NCI-H1092 treated with DMSO at 0.1 percent for 48 hours (cell line): Measurements from ENCODE around the gene UBL5.
A peak's percentile ranks its signal among the peaks of the same experiment; 100 is the strongest.
"Not testable (repeated sequence)": the region's sequence is repeated elsewhere in the genome, so short reads cannot be mapped to it uniquely, and the experiment has no call there.

Experiments used
- DNase-seq: peaks from one replicate; lab custom pipeline; 2025; lab: John Stamatoyannopoulos, UW

The UBL5 gene

DNA sequence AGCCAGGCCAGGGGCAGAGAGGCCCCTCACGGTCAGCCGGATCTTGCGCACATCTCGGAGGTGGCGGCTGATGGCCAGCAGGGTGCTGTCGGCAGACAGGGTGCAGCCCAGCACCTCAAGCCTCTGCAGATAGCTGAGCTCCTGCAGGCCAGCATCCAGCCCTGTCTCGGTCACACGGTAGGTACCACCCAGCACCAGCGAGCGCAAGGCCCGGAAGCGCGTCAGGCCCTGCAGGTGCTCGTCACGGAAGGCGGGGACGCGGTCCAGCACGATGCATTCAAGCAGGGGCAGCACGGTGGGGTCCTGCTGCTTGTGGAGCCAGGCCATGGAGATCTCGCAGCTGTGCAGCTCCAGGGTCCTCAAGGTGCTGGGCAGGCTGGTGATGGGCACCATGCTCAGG, 16.6 kb upstream of the UBL5 start:
- no peak for DNase-seq

DNA sequence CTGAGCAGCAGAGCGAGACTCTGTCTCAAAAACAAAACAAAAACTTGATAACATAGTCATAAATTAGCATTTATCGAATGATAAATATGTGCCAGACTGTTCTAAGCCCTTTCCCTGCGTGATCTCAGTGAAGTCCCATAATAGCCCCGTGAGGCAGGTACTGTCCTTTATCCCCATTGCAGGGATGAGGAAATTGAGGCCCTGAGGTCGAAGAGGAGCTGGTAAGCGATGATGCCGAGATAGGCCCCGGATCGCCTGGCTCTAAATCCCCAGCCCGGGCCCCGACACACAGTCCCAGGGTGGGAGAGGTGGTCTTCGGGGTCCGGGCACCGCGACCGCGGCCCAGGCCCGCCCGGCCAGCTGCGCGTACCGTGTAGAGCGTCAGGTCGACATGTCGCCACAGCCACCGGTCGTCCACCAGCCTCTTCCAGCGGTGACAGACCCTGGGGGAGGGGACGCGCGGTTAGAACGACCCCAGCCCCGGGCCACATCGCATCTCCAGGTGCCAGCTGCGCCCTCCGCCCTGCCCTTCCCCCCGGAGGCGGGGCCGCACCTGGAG, 9.5 kb upstream of the UBL5 start:
- DNase-seq = no peak

DNA sequence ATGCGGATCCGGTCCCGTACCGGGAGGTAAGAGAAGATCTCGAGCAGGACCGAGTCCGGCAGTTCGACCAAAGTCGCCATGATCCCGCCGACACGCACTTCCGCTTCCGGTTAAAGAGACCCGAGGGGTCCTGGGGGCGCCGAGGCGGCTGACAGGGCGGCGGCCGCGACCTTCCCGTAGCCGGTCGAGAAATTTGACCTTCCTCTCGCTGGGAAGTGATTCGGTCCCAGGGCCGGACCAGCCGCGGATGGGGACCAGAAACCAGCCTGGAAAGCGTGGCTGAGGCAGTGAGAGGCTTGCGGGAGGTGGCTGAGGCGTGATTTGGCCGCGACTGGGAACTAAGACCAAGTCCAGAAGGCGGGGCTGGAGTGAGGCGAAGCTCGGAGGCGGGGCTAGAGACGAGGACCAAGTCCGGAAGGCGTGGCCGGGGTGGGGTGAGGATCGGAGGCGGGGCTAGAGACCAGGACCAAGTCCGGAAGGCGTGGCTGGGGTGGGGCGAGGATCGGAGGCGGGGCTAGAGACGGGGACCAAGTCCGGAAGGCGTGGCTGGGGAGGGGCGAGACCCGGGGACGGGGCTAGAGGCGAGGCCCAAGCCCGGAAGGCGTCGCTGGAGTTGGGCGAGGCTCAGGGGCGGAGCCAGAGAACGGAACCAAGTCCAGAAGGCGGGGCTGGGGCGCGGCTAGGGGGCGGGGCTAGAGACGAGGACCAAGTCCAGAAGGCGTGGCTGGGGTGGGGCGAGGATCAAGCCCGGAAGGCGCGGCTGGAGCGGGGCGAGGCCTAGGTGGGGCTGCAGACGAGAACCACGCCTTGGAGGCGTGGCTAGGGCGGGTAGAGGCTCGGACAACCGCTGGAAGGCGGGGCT, 8.8 kb upstream of the UBL5 start, which contains the start of gene FBXL12:
Gene FBXL12 (minus strand): TSS at position 346 of the 862 bp plus-strand sequence. CDS start 266 bp downstream, at position 80.
- peak; percentile 98 for DNase-seq

DNA sequence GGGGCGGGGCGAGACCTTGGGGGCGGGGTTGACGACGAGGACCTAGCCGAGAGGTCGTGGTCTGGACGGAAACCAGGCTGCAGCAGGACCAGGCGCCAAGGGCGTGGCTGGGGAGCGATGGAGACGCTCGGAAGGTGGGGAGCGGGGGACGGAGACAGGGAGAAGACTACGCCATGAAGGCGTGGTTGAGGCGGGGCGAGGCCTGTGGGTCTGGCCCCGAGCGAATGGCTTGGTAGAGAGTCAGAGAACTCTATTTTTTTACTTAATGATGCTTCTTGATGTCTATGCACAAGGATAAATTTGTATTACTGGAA, 8.2 kb upstream of the UBL5 start:
- DNase-seq = no peak

DNA sequence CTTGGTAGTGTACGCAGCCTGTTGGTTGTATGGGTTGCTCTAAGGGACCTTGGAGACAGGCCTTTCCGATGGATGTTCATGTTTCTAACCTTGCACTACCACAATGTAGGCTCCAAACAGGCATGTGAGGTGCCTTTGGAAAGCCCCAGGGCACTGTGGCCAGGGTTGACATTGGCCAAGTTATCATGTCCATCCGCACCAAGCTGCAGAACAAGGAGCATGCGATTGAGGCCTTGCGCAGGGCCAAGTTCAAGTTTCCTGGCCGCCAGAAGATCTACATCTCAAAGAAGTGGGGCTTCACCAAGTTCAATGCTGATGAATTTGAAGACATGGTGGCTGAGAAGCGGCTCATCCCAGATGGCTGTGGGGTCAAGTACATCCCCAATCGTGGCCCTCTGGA, 7.7 kb upstream of the UBL5 start:
- DNase-seq = not testable (repeated sequence)

DNA sequence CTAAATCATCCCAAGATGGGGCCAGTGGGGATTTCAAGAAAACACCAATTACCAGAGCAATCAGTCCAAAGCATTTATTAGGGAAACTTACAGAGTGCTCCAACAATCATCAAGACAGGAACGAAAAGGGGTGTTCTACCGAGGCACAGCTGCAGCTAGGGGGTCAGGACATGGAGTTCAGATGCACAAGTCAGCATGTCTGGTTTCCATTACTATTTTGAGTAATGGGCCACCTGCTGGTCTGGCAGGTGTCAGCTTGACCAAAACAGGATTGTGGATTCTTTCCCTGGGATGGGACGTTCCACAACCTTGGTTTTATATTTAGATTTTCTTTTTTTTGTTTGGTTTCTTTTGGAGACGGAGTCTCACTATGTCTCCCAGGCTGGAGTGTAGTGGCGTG, 3.9 kb upstream of the UBL5 start:
- no peak for DNase-seq

DNA sequence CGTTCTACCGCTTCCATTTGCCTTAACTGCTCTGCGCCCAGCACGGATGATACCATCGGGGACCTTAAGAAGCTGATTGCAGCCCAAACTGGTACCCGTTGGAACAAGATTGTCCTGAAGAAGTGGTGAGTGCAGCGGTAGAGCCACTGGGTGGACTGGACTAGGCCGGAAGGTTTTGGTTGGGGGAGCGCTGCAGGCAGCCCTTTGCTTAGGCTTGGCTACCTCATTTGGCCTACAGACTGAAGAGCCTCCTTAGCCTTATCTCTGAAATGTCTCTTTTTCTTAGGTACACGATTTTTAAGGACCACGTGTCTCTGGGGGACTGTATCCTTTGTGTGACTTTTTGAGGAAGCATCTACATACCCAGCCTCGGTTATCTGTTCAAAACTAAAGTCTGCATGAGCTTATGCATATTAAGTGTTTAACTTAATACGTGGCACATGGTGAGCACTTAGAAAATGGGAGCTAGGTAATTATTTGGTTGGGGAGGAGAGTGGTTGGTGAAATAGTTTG, 889 bp downstream of the UBL5 start:
- no peak for DNase-seq

DNA sequence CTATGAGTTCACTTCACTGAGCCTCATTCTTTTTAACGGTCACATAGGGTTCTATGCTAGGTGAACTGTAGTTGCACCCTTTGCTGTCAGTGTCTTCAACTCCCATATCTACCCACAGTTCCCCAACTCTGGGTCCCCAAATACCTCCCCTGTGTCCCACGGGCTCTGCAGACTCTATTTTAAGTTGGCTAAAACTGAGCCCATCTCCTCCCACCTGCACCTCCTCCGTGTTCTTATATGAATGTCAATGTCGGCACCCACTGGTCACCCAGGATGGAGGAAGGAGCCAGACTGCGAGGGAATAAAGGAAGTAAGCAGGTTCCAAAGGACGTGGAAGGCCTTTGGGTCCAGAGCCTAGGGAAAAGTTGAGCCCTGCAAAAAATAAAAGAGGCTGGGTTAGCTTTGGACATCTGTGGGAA, 6.6 kb downstream of the UBL5 start:
- DNase-seq = no peak

DNA sequence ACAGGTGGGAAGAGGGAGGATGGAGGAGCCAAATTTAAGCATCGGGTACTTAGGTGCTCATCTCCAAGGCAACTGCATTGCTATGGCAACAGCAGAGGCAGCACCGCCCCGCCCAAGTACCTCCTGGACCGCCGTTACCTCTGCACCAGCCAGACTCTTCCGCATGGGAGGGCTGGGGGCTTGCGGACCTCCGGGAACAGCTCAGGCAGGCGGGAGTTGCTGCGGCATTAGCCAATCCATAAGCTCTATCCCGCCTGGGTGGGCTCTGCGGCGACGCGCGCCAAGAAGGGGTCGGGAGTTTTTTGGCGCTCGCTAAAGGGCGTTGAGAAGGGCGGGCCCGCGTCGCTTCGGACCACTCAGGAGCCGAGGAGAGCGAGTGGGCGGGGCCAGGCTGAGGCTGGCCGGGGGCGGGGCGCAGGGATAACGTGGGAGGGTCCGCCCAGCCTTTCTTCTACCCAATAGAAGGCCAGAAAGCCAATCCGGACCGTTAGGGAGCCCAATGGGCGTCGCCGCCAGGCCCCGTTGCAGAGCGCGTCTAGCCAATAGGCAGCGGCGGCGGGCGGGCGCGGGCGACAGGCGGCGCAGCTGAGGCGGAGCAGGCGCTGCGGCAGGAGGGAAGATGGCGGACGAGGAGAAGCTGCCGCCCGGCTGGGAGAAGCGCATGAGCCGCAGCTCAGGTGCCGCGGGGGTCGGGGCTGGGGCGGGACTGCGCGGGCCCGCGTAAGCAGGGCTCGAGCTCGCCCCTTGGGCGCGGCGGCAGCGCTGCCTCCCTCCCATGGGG, 7.2 kb downstream of the UBL5 start, which contains the start of gene PIN1:
Gene PIN1 (plus strand): TSS at position 593 of the 781 bp plus-strand sequence. CDS start 27 bp downstream, at position 620.
- DNase-seq = peak; percentile 99

DNA sequence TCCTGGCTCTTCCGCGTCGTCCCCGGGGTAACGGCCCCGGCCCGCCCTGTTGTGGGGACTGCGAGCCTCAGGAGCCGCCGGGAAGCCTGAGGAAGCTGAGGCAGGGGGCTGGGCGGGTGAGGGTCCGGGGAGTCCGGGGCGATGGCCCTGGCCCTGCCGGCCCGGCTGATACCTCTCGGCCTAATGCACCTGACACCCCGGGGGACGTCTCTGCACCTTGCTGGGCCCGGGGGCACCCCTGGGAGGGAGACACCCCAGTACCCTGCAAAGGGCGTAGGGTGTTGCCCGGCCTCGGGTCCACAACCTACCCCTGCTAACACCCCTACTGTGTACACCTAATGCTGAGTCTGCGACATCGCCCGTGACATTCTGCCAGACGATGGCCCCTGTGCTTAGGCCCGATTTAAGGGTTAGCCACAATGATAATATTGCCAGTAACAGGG, 7.8 kb downstream of the UBL5 start:
- no peak for DNase-seq

DNA sequence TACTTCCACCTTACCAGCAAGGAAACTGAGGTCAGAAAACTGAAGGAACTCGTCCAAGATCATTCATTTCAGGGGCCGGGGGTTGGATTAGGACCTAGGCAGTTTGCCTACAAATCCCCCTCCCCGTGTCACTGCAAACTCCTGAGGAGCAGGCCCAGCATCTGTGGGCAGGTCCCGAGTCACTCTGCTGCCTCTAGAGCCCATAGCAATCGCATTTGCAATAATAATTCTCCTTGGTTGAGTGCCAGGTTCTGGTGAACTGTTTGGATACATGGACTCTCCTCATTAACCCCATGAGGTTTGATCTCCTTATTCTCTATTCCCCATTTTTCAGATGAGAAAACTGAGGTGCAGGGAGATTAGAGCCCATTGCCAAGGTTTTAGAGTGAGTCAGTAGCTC, 8.3 kb downstream of the UBL5 start:
- no peak for DNase-seq

DNA sequence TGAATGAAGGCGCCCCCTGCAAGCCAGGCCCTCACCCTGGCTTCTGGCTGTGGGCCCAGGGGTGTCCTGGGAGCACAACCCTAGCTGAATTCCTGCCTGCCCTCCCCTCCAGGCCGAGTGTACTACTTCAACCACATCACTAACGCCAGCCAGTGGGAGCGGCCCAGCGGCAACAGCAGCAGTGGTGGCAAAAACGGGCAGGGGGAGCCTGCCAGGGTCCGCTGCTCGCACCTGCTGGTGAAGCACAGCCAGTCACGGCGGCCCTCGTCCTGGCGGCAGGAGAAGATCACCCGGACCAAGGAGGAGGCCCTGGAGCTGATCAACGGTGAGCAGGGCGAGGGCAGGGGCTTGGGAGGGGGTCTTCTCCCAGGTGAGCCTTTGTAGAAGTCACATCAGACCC, 10.6 kb downstream of the UBL5 start:
- DNase-seq = no peak

DNA sequence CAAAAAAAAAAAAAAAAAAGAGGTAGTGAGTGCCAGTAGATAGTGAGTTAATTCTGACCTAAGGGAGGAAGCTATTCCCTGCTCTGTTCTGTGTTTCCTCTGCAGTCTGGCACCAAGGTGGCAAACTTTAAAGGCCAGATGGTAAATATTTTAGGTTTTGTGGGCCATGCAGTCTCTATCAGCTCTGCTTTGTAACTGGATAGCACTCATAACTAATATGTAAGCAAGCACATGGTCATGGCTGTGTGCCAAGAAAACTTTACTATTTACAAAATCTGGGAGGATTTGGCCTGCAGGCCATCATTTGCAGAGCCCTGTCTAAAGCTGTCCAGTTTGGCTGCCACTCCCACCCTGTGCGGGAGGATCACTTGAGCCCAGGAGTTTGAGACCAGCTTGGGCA, 11.7 kb downstream of the UBL5 start:
- no peak for DNase-seq

DNA sequence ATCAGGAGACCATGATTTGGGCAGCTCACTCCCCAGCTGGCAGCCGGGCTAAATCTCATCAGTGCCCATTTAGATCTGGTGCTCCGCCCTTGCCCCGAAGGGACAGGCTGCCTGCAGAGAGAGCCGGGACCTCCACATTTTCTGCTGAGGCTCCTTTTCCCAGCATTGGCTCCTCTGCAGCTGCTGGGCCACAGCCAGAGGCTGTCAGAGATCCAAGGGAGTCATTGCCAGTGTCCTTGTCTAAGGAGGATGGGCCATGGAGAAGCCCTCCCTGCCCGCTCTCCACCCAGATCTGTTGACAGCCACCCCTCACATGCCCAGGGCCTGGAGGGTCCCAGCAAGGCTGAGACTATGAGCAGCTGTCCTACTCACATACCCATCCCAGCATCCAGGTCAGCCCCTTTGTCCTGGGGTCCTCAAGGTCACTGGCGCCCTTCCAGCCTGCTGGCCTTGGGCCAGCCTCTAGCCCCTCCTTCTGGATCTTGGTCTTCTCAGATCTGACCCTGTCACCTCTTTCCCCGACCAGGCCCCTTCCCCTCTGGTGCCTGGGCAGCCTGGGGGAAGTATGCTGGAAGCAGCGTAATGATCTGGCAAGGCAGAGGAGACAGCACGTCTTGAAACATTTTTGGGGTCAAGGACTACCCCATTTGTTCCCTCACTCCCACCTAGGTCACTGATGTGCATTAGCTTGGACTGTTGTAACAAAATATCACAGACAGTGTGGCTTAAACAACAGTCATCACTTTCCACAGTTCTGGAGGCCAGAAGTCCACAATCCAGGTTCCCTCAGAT, 15.3 kb downstream of the UBL5 start:
- no peak for DNase-seq

DNA sequence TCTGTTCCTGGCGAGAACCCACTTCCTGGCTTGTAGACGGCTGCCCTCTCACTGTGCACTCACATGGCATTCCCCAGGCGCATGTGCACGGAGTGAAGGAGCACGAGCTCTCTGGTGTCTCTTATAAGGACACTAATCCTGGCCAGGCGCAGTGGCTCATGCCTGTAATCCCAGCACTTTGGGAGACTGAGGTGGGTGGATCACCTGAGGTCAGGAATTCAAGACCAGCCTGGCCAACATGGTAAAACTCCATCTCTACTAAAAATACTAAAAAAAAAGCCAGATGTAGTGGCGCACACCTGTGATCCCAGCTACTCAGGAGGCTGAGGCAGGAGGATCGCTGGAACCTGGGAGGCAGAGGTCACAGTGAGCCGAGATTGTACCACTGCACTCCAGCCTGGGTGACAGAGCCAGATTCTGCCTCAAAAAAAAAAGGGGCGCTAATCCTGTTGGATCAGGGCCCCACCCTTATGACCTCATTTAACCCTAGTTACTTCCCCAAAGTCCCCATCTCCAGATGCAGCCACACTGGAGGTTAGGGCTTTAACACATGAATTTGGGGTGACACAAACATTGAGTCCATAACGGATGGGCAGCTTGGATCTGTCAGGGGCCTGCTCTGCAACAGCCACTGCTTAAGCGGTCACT, 16.0 kb downstream of the UBL5 start:
- DNase-seq = not testable (repeated sequence)

DNA sequence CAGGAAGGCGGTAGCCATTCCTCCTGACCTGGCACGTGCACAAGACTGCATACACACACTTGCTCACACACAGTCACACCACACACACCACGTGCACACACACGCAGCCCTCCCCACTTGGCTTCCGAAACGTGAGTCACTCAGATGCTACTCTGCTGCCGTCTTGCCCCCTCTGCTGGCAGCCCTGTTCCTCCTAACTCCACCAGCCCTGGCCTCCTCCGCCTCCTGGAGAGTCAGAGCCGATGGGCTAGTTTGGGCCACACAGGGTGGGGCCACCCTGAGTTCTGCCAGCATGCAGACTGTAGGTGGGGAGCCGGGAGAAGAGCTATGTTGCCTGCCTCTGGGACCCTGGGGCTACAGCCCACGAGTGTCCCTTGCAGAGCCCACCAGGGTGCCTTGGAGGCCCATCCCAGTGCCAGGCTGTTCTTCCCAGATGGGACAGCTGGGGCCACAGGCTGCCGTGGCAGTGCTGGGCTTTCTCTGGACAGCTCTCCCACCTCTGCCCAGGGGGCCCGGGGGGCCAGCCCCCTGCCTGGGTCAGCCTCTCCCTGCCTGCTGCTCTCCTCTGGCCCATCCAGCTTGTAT, 19.5 kb downstream of the UBL5 start:
- DNase-seq = no peak

DNA sequence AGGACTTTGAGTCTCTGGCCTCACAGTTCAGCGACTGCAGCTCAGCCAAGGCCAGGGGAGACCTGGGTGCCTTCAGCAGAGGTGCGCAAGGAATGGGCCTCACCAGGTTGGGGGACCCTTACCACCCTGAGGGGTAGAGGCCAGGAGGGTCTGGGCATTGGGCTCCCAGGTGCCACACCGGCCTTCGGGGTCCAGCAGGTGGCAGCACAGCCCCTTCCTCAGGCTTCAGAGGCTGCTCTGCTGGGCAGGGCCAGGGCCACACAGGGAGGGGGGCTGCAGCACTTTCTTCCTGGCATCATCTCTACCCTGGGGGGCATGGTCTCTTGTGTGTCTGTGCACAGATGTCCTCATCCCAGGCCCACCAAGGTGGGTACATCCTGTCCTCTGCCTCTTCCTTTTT, 20.3 kb downstream of the UBL5 start:
- no peak for DNase-seq

DNA sequence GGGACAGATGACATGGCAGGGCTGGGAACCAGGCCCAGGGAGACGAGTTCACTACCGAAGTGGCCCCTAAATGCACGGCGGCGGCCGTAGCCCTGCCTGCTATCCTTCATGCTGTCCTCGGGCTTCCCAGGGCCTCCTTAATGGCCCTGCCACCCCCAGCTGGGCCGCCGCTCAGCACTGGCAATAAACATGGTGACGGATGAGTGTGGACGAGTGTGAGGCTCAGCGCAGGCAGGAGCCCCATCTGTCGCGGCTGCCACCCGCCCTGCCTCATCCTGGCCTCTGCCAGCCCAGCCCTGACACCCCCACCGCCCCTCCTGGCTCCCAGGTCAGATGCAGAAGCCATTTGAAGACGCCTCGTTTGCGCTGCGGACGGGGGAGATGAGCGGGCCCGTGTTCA, 21.0 kb downstream of the UBL5 start:
- DNase-seq = no peak

DNA sequence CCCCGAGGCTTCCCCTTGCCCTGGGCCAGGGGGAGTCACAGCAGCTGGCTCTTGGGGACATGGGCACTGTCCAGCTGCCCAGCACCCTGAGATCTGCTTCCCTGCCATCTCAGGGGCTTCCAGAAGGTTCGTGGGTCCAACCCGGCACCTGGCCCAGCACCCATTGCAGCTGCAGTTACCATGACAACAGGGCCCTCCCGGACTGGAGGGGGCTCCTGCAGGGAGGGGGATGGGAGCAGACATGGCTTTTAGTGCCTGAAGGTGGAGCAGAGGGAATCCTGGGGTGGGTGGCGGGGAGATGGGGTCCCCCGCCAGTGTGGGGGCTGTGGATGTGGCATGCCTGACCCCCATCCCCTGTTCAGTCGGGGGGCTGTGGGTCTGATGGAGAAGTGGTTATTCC, 22.1 kb downstream of the UBL5 start:
- DNase-seq = peak; percentile 25

DNA sequence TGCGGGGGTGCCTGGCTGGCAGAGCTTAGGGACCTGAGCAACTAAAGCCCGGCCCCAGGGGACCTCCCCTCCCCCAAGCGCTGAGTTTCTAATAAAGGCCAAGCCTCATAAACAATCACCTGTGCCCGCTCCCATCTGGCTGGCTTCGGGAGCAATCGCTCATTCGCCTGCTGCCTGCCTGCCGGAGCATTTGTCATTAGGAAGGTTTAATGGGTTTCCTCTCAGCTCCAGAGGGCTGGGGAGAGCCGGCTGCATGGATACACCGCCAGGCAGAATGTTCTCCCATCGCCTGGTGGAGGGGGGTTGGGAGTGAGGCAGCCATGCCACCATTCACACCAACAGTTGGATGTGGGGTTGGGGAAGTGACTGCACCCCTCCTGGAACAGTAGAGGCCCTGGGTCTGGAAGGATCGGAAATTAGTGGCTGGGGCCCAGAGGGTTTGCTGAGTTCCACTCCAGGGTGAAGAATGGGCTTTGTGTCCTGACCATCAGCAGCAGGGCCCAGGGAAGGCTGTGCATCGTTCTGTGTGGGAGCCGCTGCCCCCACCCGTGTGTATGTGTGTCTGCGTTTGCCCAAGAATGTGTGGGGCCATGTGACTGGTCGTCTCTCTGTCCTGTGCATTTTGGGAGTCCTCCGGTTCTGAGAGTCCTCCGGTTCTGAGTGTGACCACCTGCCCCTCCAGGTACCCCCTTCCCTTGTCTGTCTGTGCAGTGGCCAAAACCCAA, 22.7 kb downstream of the UBL5 start:
- DNase-seq = peak; percentile 37
